Measurements from ENCODE around the gene TMEM59.
"Not testable (repeated sequence)": the region's sequence is repeated elsewhere in the genome, so short reads cannot be mapped to it uniquely, and the experiment has no call there.

Gene TMEM59, protein sequence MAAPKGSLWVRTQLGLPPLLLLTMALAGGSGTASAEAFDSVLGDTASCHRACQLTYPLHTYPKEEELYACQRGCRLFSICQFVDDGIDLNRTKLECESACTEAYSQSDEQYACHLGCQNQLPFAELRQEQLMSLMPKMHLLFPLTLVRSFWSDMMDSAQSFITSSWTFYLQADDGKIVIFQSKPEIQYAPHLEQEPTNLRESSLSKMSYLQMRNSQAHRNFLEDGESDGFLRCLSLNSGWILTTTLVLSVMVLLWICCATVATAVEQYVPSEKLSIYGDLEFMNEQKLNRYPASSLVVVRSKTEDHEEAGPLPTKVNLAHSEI

DNA sequence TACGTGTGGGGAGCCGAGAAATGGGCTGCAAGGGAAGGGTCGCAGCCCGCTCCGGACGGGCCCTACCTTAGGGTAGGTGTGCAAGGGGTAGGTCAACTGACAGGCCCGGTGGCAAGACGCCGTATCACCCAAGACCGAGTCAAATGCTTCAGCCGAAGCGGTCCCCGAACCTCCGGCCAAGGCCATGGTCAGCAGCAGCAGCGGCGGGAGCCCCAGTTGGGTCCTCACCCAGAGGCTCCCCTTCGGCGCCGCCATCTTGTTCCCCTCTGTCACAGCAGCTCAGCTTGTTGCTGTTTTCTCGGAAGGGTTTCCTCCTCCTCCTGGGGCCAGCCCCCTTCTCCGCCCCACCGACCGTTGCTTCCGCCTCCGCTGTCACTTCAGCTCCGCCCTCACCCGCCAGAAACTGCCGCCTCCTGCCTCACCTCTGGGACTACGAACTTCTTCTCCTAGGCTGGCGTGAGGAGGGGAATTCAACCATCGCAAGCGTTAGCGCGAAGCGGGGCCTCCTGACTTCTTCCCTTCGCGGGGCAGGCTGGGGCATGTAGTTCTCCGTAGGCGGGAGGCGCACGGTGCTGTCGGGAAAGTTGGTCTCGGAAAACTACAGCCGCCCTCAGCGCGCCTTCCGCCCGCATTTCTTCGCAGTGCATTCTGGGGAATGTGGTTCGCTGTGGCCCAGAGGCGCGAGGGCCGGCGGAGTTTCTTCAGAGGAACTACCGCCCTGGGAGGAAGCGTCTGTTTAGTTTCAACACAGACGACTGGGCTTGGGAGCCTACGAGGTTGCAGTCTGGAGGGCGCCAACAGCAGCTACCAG is at the start of gene TMEM59, which contains the start of gene TCEANC2:
Gene TMEM59, minus strand, starts transcription at position 271 of the 811 bp plus-strand sequence. Its CDS starts 16 bp downstream, at position 255.
Gene TCEANC2, plus strand, starts transcription at position 675 of the 811 bp plus-strand sequence. CDS start 815 bp downstream, outside the sequence.
- peak; percentile 90 to 98 for DNase-seq (ENCODE audit: low read depth in 1 of 2, low spot score in 1 of 2)

DNA sequence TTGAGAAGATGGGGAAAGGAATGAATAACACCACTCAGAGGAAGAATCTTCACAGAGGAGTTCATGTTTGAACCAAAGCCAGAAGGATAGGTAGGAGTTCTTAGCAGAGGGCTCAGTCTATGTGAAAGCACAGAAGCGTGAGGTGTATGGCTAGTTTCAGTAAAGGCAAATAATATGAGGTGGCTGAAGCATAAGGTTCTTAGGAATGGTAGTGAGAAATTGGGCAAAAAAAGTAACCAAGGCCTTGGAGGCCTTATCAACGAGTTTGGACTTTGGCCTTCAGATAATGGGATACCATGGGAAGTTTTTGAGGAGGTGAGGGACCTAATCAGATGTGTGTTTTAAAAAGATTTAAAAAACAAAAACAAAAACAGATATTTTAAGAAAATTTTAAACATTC is 47.5 kb upstream of the TMEM59 start:
- no peak for DNase-seq (ENCODE audit: low read depth in 1 of 2, low spot score in 1 of 2)

DNA sequence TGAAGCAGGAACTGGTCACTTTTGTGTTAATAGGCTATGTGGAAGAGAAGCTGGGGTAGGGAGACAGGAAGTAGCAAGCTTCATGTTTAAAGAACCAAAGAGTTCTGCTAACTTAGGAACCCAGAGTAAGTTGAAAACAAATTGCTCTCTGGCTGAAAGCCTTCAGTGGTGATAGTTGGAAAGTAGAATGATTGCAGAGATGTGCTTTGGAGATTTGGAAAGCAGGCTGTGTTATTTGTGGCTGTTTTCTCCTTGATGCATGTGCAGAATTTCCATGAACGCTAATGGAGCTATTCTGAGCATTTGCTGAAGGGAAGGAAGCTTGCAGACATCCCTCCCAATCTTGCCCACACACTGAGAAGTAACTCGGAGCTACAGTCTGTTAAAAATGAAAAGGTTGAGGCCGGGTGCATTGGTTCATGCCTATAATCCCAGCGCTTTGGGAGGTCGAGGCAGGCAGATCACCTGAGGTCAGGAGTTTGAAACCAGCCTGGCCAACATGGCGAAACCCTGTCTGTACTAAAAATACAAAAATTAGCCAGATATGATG is 46.1 kb upstream of the TMEM59 start:
- DNase-seq (ENCODE audit: low read depth in 1 of 2, low spot score in 1 of 2), result no peak

DNA sequence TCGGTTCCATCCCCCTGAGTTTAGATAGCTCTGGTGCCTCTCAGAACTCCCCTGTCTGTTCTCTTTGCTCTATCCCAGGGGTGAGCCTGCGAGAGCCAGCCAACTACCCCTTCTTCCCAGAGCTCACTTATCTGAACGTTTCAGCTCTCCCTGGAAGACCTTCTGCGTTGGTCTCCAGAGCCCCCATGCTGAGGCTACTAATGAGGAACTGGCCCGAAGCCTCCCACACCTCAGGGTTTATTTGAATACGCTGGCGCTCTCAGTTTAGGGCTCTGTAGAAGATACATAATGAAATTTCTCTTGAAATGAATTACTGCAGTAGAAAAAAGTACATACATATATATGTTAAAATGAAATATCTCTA is 43.9 kb upstream of the TMEM59 start:
- no peak for DNase-seq (ENCODE audit: low read depth in 1 of 2, low spot score in 1 of 2)

DNA sequence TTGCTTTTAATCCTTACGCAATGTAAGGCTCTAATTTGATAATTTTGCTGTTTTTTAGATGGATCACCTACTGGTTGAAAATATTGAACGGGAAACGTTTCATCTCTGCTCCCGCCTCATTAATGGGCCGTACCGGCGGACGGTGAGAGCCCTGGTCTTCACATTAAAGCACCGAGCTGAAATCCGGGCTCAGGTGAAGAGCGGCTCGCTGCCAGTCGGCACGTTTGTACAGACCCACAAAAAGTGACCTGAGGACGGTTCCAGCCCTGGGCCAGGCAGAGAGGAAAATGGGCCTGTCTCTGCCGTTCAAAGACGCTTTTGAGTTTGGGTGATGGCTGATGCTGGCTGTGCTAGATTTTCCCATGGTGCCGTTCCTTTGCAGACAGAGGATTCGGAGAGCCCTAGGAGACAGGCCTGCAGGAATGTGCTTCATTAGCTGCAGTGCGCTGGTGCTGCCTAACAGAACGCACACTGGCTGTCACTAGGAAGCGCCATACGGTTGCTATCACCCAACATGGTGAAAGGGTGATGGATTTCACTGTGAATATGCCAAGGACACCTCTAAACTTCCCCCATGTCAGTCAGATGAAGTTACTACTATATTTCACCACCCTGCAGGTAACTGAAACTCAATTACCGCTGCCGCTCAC is 43.3 kb upstream of the TMEM59 start:
- no peak for DNase-seq (ENCODE audit: low read depth in 1 of 2, low spot score in 1 of 2)

DNA sequence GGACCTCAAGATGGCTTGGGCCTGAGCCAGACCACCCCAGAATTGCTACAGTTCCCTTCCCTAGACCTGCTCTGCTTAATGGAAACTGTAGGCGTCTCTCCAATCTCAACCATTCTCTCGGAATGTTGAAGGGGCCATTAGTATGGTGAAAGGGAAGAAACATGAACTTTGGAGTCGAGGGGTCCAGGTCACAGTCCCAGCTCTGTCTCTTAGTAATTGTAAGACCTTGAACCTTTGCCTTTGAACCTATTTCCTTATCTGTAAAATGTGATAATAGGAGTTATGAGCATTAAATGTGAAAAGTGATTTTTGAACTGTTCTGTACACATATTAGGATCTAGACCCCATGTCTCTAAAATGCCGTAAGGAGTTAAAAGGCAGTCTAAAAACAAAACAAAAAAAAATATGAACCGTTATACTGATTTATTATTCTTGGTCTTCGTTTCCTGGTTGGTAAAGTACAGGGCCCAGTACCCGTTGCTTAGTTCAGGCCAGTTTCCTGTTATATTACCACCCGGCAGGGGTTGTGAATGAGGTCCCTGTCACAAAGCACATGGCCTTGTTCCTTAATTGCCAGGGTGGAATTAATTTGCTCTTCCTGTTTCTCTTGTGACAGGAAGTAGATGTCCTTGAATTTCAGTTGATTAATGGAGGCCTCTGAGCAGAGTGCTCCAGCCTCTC is 42.7 kb upstream of the TMEM59 start:
- DNase-seq (ENCODE audit: low read depth in 1 of 2, low spot score in 1 of 2), result no peak

DNA sequence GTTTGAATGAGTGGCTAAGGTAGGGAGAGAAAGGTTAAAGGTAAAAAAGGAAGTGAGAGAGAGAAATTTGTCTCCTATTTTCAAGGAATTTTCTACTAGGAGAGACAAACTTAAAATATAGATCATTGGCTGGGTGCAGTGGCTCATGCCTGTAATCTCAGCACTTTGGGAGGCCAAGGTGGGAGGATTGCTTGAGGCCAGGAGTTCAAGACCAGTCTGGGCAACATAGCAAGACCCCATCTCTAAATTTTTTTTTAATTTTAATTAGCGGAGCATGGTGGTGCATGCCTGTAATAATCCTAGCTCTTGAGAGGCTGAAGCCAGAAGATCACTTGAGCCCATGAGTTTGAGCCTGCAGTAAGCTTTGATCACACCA is 41.7 kb upstream of the TMEM59 start:
- DNase-seq (ENCODE audit: low read depth in 1 of 2, low spot score in 1 of 2), result not testable (repeated sequence)

DNA sequence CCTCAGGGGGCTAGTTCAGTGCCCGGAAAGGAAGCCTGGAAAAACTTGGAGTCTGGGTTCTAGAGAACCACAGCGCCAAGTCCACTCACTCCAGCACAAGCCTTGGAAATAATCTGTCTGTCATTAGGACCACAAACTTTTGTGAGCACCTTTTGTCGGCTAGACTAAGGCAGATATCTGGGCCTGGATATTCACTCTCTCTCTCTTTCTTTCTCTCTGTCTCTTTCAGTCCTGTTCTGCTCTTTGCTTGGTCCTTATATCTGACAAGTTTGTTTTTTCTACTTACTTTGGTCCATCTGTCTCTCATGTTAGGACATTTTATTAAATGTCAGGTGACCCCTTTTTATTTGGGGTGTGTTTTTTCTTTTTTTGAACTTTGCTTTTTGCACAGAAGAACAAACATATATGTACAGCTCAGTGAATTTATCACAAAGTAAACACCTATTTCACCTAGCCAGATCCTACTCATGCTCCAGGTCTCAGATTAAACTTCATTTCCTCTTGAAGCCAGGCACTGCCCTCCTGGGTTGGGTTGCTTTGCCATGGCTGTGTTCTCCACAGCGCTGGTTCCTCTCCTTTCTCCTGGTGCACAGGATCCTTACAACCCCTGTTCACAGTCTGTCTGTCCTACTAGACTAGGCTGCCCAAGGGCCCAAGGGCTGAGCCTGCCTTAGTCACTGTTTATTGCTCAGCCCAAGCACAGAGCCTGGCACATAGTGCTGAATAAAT is 41.2 kb upstream of the TMEM59 start:
- no peak for DNase-seq (ENCODE audit: low read depth in 1 of 2, low spot score in 1 of 2)

DNA sequence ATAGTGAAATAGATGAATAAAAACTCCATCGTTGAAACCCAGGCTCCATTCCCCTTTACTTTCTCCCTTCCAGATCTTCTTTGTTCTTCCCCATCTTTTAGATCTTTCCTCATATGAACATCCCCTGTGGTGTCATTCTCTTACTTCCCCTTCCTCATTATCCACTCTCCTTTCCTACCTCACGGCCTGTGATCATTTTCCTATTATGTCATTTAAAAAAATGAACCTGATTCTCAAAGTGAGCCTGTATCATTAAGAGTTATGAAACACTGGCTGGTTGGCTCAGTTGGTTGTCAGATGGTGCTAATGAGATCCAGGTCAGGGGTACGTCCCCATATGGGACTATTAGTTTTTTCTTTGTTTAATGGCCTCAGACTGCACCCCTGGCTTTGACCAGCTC is 38.7 kb upstream of the TMEM59 start:
- DNase-seq (ENCODE audit: low read depth in 1 of 2, low spot score in 1 of 2), result no peak

DNA sequence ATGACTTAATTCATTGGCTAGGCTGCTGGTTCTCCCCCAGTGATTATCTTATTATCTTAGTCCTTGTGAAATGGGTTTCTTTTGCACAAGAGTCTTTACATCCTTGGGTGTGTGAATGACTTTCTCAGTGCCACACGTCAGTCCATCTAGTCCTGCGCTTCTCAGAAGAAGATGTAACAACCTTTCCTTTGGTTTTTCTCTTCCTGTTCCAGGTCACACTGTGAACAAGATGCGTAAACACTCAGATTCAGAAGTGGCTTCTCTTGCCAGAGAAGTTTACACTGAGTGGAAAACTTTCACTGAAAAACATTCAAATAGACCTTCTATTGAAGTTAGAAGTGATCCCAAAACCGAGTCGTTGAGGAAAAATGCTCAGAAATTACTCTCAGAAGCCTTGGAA is 35.4 kb upstream of the TMEM59 start:
- DNase-seq (ENCODE audit: low read depth in 1 of 2, low spot score in 1 of 2), result no peak

DNA sequence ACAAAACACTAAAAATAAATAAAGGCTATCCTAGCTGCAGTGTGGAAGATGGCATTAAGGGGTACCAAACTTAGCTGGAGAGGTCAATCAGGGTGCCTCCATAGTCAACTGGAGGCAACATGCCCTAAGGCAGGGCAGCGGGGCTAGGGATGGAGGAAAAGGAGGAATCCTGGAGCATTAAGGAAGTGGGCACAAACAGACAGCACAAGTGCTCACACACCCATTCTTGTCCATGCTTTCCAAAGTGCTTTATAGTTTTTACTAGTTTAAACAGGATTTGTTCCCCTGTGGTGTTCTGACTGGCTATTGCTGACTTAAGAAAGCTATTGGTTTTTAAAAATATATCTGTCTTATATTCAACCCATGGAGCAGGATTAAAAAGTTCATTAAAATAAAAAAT is 33.8 kb upstream of the TMEM59 start:
- DNase-seq (ENCODE audit: low read depth in 1 of 2, low spot score in 1 of 2), result no peak

DNA sequence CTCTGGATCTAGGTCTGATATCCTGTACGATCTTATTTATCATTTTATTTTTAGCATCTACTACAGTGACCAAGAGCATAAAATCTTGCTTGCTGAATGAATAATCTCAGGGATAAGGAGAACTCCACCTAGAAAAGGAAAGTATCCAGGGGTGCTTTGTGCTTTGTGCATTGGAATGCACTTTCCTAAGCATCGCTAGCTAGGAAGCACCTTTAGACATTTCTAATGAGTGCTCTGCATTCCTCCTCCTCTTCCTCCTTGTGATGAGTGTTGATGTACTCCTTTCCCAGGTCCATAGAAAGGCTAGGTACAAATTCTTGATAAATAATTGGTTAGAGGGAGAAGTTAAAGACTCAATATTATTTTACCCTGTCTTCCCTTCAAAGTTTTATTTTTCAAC is 31.8 kb upstream of the TMEM59 start:
- DNase-seq (ENCODE audit: low read depth in 1 of 2, low spot score in 1 of 2), result no peak

DNA sequence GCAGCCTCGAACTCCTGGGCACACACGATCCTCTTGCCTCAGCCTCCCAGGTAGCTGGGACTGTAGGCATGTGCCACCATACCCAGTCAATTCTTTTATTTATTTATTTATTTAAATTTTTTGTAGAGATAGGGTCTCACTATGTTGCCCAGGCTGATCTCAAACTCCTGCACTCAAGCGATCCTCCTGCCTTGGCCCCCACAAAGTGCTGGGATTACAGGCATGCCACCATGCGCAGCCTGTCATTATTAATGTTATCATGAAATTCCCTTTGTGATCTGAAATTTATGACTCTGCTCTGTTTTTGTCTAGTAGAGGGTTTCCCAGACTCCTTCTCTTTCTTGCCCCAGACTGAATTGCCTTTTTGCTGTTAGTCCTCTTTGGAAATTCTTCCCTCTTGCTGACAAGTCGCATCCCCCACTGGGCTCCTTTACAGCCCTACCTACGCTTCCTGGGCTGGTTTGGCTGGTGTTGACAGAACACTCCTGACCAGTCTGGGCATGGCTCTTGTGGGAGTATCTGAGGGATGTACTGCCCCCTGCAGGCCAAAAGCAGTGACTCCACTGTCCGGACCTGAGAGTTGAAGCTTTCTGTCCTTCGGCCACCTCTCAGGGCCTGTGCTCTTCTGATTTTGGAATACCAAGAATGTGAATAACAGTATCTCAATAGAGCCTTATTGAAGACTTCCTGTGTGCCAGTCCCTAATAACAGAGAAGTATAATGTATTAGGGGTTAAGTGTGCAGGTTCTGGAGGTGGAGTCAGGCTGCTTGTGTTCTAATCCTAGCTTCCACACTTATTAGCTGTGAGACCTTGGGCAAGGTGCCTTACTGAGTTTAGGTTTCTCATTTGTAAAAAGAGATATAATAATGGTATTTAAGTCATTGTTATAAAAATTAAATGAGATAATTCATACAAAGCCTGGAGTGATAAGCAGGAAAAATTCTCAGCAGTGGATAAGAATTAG is 28.6 kb upstream of the TMEM59 start:
- peak; percentile 19 to 29 for DNase-seq (ENCODE audit: low read depth in 1 of 2, low spot score in 1 of 2)

DNA sequence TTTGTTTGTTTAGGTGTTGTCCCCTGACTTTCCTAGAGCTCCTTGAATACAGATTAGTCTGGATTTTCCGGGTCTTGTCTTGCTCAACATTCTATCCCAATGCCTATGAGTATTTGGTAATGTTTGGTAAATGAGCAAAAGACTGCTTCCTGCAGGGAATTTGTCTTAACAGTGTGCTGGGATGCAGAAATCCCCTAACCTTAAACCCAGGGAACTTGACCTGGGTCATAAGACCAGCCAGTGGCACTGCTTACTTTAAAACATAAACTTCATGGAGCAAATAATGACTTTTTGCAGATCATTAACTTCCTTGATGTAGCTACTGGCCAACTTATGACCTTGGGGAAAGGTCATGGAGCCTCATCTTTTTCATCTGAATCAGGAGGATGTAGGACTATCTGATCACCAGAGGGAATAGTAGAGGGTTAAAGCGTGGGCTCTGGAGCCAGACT is 27.6 kb upstream of the TMEM59 start:
- no peak for DNase-seq (ENCODE audit: low read depth in 1 of 2, low spot score in 1 of 2)

DNA sequence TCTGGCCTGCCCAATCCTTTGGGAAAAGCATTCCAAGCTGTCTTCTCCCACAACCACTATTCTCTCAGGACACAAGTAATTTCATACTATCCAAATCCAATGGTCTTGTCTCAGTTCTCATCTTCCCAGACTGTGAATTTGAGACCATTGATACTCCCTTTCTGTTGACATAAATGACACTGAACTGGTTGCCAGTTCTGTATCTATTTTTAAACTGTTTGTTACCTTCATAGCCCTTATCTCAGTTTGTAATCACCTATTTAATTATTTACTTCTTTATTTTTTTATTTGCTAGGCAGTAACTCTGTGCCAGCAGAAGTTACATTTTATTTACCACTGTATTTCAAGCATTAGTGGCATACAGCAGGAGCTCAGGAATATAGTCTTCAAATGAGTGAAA is 24.4 kb upstream of the TMEM59 start:
- no peak for DNase-seq (ENCODE audit: low read depth in 1 of 2, low spot score in 1 of 2)

DNA sequence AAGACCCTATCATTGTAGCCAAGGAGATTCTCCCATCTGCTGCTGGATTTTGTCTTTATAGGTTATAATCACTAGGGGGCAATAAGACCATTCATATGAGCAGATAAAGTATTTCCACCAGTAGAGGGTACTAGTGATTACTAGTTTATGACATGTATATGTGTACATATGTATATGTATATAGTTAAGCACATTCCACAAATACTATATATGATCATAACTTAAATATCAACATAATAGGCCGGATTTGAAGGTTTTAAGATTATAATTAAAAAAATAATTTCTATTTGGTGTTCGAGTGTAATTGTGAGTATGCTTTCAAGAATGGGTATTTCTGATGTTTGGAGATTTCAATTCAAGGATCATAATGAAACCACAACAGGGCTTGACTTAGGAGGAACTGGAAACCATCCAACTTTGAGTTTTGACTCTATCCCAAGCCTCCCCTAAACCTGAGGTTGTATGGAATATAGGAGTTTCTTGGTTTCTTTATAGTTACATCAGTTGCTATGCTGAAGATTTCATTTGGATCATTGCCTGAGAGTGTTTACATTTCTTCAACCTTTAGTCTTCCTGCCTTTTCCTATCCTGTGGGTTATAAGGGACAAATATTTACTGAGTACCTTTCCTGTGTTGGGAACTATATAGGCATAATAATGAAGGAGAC is 17.3 kb upstream of the TMEM59 start:
- DNase-seq (ENCODE audit: low read depth in 1 of 2, low spot score in 1 of 2), result no peak

DNA sequence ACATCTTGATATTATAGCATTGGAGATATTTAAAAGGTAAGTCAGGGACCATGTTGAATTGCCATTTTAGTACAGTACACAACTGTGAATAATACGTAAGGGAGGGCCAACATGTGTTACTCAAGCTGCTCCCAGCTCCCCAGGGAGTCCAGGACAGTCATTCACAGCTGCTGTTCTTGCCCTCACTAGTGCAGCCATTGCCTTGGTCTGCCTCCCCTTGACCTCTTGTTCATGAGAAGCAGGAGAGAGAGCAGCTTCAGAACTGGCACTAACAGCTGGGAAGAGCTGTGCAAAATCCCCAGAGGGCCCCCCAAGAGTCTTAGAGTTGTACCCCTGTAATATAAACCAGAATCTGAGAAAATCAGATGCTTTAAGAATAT is 16.8 kb upstream of the TMEM59 start:
- DNase-seq (ENCODE audit: low read depth in 1 of 2, low spot score in 1 of 2), result no peak

DNA sequence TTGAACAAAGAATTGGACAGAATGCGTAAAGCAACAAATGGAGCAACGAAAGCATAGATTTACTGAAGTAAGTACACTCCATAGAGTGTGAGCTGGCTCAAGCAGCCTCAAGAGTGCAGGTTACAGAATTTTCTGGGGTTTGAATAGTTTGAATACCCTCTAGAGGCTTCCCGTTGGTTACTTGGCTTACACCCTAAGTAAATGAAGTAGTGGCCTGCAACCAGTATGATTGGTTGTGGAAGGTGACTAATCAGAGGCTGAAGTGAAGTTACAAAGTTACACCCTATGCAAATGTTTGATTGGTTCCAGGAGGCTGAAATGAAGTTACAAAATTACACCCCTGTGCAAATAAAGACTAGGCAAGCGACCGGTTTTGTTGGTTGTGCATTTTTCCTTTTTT is 11.3 kb upstream of the TMEM59 start:
- DNase-seq (ENCODE audit: low read depth in 1 of 2, low spot score in 1 of 2), result no peak

DNA sequence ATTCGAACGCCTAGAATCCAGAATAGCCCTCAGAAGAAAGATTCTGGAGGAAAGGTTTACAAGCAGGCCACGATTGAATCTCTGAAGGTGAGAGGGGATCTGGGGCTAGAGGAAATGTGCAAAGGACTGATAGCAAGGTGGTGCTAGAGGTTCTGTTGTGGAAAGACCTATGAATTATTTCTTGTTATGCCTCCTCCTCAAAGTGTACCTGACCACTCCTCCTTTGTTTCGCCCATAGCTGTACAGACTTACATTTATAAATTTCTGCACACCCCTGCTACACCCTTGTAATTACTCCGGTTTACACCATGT is 1.4 kb upstream of the TMEM59 start:
- no peak for DNase-seq (ENCODE audit: low read depth in 1 of 2, low spot score in 1 of 2)

Data from activated CD4-positive, alpha-beta T cell treated with anti-CD3 and anti-CD28 coated beads, Interleukin-2, amount 50 U/mL, for 24 hours (primary cell).